Cortex of kidney (tissue), 1 donor: ENCODE data around the gene NFASC.

Experiments used
- DNase-seq: peaks from one replicate; lab custom pipeline; 2025; lab: John Stamatoyannopoulos, UW

Gene NFASC

GRCh38 chr1:205062895-205063294 lies 192.2 kb downstream of the NFASC start:
- no peak for DNase-seq

GRCh38 chr1:205064301-205064700 lies 193.6 kb downstream of the NFASC start:
- no peak for DNase-seq

- no peak for DNase-seq
These were observed 194.2 kb downstream of the NFASC start for GRCh38 chr1:205064741-205065316.

- DNase-seq = no peak
These were observed 195.0 kb downstream of the NFASC start for GRCh38 chr1:205065666-205066065.

GRCh38 chr1:205066141-205066818 lies 195.6 kb downstream of the NFASC start:
- no peak for DNase-seq

- DNase-seq = no peak
These were observed 196.4 kb downstream of the NFASC start for GRCh38 chr1:205067031-205067430.

- no peak for DNase-seq
These were observed 197.3 kb downstream of the NFASC start for GRCh38 chr1:205068001-205068400.

GRCh38 chr1:205068457-205069040 lies 197.9 kb downstream of the NFASC start:
- DNase-seq = no peak

- no peak for DNase-seq
These were observed 198.9 kb downstream of the NFASC start for GRCh38 chr1:205069371-205070125.

- DNase-seq = no peak
These were observed 200.4 kb downstream of the NFASC start for GRCh38 chr1:205071028-205071409.

- no peak for DNase-seq
These were observed 201.1 kb downstream of the NFASC start for GRCh38 chr1:205071801-205072200.

GRCh38 chr1:205072286-205072685 lies 201.6 kb downstream of the NFASC start:
- no peak for DNase-seq
